Left ventricle myocardium inferior (tissue), 1 donor: ENCODE results near the gene XIRP1. TPM values are rescaled to one million over a fixed set of nuclear protein-coding genes. Genes with fewer than 3 reads are reported as not detected.

Experiments
- DNase-seq: peaks from one replicate; pipeline ENCODE4 v3.0.0-alpha.2; 2020
- H3K27ac ChIP-seq: fragments of 200-600 bp; replicated peaks from 2 replicates; pipeline ENCODE4 v1.8.0; 2021
- H3K27me3 ChIP-seq: fragments of 200-600 bp; 2 replicates; pipeline ENCODE4 v1.8.0; 2021; ENCODE audit warnings: low read depth
- H3K36me3 ChIP-seq: fragments of 200-600 bp; 2 replicates; pipeline ENCODE4 v1.8.0; 2021
- H3K4me1 ChIP-seq: fragments of 200-600 bp; 2 replicates; pipeline ENCODE4 v1.8.0; 2021
- H3K4me3 ChIP-seq: fragments of 200-600 bp; 2 replicates; pipeline ENCODE4 v1.8.0; 2021; ENCODE audit warnings: mild to moderate bottlenecking, moderate library complexity
- H3K9me3 ChIP-seq: fragments of 200-600 bp; replicated peaks from 2 replicates; pipeline ENCODE4 v1.8.0; 2021
- intact Hi-C: fragments of 100-400 bp; cut with micrococcal nuclease; formaldehyde crosslinking; loops from one replicate; pipeline ENCODE4 v1.11.0; 2022
- total RNA-seq: library from RNA; stranded (reverse); fragmentation: NEBNext Ultra II Directional; extraction: Animal tissue kit (Norgen Biotek cat#: 25700); gene quantifications from one replicate; pipeline ENCODE4 v1.2.1, GENCODE V29; 2021
- TF ChIP-seq, protein P1 (sequence below): fragments of 200-600 bp; IDR thresholded peaks from 2 replicates; pipeline ENCODE4 v1.8.0; 2021; ENCODE audit warnings: antibody characterized with exemption, mild to moderate bottlenecking, borderline replicate concordance
- donor health status: DM: no; HTN: yes; CAD: no; lungs with severe emphysema.

The XIRP1 gene
- total RNA-seq, 1 donor from 2014 or later, result 386 TPM

DNA sequence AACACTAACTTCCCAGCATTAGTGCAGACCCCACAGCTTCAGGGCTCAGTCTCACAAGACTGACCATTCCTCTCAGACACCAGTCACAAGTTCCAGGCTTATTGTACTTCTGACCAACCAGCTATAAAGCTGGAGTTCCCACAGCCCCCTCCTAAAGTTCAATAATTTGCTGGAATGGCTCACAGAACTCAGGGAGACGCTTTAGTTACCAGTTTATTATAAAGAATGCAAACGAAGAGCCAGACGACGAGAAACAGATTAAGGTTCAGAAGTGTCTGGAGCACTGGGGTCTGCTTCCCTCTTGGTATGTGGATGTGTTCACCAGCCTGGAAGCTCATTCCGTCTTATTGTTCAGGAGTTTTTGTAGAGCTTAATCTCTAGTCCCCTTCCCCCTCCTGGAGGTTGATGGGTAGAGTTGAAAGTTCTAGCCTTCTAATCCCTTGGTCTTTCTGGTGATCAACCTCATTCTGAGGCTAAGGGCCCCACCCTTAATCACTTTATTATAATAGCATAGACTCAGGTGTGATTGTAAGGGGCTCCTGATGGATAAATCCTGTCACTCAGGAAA is 34.2 kb downstream of the XIRP1 start:
- no peak for DNase-seq
- Histone ChIP-seq H3K9me3 (peaks cover 3% of the 10 kb centered on the region), H3K36me3 (no peaks in the 10 kb centered on the region), H3K4me1 (peaks cover 15% of the 10 kb centered on the region), H3K27ac (no peak overlapping the region), H3K27me3 (no peaks in the 10 kb centered on the region), H3K4me3 (no peak overlapping the region)
- intact Hi-C loops, result no loop called here
- TF ChIP-seq, protein P1, sequence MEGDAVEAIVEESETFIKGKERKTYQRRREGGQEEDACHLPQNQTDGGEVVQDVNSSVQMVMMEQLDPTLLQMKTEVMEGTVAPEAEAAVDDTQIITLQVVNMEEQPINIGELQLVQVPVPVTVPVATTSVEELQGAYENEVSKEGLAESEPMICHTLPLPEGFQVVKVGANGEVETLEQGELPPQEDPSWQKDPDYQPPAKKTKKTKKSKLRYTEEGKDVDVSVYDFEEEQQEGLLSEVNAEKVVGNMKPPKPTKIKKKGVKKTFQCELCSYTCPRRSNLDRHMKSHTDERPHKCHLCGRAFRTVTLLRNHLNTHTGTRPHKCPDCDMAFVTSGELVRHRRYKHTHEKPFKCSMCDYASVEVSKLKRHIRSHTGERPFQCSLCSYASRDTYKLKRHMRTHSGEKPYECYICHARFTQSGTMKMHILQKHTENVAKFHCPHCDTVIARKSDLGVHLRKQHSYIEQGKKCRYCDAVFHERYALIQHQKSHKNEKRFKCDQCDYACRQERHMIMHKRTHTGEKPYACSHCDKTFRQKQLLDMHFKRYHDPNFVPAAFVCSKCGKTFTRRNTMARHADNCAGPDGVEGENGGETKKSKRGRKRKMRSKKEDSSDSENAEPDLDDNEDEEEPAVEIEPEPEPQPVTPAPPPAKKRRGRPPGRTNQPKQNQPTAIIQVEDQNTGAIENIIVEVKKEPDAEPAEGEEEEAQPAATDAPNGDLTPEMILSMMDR, result no peak

DNA sequence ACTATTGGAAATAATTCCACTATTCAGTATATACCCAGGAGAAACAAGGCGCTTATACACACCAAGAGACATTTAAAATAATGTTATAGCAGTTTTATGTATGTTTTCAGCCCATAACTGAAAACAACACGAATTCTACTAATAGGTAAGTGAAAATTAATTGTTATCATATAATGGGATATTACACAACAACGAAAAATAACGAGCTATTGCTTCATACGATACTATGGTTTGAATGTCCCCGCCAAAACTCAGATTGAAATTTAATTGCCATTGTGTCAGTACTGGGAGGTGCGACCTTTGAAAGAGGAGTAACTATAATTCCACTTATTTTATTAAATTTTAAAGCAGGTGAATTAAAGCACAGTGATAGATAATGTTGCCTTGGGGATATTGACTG is 35.0 kb downstream of the XIRP1 start:
- Histone ChIP-seq H3K36me3 (no peaks in the 10 kb centered on the region), H3K4me1 (peaks cover 24% of the 10 kb centered on the region), H3K27ac (no peak overlapping the region), H3K9me3 (no peaks in the 10 kb centered on the region), H3K27me3 (no peaks in the 10 kb centered on the region), H3K4me3 (no peak overlapping the region)
- DNase-seq, result no peak
- intact Hi-C loops, result no loop called here
- TF ChIP-seq, protein P1, result no peak

DNA sequence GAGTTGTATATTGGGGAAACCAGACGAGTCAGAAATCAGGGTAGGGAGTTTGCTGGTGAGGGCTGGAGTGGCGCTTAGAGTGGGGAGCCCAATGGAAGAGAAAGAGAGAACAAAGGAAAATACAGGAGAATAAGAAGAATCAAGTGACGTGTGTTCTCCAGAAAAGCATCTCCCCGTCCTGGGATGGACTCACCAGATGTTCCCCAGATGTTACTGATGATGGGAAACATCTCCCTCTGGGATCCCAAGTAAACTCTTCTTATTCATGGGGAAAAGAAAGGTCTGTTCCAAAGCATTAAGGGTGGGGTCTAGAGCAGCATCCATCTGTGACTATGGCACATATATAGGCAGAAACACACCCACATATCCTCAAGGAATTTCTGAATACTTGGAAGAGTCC is 36.0 kb downstream of the XIRP1 start:
- H3K4me1 ChIP-seq, result peaks cover 33% of the 10 kb centered on the region
- no peak for DNase-seq
- H3K4me3 ChIP-seq, result no peak overlapping the region
- peak overlapping the region; percentile 57 for H3K27ac ChIP-seq
- H3K36me3 ChIP-seq, result no peaks in the 10 kb centered on the region
- no peaks in the 10 kb centered on the region for H3K9me3 ChIP-seq
- H3K27me3 ChIP-seq, result no peaks in the 10 kb centered on the region
- TF ChIP-seq, protein P1, result no peak
- intact Hi-C loops, result no loop called here

DNA sequence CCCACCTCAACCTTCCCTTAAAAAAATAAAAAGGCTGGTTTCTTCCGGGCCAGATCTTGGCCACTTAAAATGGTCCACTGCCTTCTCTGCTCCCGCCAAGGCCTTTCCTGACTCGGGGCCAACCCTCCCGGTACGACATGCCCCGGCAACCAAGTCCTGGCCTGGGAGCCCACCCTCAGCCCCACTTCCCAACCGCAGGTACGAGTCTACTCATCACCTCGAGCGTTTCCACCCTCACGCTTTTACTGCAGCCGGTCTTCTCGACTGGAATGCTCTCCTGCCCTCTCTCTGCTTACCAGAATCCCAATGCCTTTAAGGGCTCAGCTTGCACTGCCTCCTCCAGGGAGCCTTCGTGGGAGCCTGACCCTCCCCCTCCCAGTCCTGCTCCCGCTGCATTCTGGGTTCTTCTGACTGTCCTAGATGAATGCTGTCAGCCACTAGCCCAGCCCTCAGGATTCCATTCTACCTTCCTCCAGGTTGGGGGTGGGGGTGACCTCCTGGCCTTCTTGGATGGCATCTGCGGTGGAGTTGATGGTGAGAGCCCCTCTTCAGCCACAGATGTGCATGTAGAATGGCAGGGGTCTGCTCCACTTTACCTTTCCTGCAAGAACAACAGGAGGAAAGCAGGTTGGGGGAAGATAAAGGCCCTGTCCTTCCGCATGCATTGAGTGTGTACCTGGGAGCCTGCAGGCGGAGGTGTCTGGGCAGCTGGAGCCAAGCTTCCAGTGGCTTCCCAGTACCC is 37.9 kb downstream of the XIRP1 start:
- Histone ChIP-seq H3K27ac (peak overlapping the region; percentile 100), H3K36me3 (no peaks in the 10 kb centered on the region), H3K4me3 (peak overlapping the region; percentile 96), H3K4me1 (peaks cover 53% of the 10 kb centered on the region), H3K9me3 (no peaks in the 10 kb centered on the region), H3K27me3 (no peaks in the 10 kb centered on the region)
- TF ChIP-seq, protein P1, result no peak
- no peak for DNase-seq
- intact Hi-C loops, result no loop called here

DNA sequence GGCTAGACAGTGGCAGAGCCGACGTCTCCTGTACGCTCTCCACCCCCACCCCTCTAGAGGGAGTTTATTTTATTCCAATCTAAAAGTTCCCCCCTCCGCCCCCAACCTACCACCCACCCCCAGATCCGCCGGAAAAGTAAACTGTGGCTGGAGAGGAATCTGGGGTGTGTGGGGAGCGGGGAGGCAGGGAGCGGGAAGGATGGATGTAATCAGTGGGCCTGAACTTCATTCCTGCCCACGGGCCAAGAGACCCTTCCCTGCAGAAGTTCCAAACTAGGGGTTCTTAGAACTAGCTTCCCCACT is 38.5 kb downstream of the XIRP1 start:
- Histone ChIP-seq H3K27me3 (no peaks in the 10 kb centered on the region), H3K4me1 (peaks cover 58% of the 10 kb centered on the region), H3K4me3 (peak overlapping the region; percentile 96), H3K27ac (peak overlapping the region; percentile 100), H3K9me3 (no peaks in the 10 kb centered on the region), H3K36me3 (no peaks in the 10 kb centered on the region)
- intact Hi-C loops, result no loop called here
- TF ChIP-seq, protein P1, result peak; percentile 18
- DNase-seq, result no peak
